GM19397 (cell line): Measurements from ENCODE around the gene FUT7.

Experiments used
- ATAC-seq: cut with Tn5 transposase; IDR thresholded peaks from one replicate; pipeline ENCODE4 v1.9.1; 2021; ENCODE audit warnings: mild to moderate bottlenecking, moderate library complexity; ENCODE audit not compliant: unreplicated experiment

FUT7 gene

DNA sequence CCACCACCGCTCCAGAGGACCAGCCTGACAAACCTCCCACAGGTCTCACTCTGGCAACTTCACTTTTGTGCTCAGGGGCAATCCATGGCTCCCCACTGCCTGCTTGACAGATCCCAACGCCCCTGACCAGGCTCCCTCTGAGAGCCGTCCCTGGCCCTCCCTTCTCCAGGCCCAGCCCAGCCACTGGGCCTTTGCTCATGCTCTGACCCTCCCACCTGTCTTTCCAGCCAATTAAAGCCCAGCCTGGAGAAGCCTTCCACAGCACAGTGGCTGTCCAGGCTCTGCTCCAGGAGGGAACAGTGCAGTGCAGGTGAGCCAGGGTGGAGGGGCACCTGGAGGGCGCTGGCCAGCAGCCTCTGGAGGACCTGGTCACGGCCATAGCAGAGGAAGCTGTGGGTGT, 18.7 kb upstream of the FUT7 start:
- no peak for ATAC-seq

DNA sequence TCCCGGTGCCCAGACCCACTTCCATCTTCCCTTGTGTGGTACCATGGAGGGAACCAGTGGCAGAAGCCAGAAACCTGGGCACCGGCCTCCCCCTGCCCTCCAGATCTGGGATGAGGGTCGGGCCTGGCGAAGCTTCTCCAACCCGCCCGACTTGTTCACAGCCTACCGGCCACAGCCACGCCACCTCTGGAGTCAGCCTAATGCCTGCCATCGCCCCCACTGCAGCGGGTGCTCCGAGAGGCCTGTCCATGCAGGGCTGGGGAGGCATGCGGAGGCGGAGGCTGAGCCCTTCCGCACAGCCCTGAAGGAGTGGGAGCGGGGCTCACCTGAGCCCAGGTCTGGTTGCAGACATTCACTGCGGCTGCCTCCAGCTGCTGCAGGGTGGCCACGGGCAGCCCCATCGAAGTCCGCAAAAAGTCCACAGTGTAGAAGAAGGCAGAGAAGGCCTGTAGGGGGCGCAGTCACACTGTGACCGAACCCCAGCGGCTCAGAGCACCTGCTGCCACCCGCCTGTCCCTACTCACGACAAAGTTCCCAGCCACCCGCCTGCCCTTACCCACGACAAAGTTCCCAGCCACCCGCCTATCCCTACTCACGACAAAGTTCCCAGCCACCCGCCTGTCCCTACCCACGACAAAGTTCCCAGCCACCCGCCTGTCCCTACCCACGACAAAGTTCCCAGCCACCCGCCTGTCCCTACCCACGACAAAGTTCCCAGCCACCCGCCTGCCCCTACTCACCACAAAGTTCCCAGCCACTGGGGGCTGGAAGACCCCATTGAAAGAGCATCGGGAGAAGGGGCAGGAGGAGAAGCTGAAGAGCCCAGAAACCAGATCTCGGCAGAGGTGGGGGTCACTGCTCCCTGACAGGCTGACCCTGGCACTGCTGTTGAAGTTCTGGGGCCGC, 17.9 kb upstream of the FUT7 start:
- ATAC-seq: no peak

GRCh38 chr9:137048655-137049543, 17.0 kb upstream of the FUT7 start:
- ATAC-seq: no peak

DNA sequence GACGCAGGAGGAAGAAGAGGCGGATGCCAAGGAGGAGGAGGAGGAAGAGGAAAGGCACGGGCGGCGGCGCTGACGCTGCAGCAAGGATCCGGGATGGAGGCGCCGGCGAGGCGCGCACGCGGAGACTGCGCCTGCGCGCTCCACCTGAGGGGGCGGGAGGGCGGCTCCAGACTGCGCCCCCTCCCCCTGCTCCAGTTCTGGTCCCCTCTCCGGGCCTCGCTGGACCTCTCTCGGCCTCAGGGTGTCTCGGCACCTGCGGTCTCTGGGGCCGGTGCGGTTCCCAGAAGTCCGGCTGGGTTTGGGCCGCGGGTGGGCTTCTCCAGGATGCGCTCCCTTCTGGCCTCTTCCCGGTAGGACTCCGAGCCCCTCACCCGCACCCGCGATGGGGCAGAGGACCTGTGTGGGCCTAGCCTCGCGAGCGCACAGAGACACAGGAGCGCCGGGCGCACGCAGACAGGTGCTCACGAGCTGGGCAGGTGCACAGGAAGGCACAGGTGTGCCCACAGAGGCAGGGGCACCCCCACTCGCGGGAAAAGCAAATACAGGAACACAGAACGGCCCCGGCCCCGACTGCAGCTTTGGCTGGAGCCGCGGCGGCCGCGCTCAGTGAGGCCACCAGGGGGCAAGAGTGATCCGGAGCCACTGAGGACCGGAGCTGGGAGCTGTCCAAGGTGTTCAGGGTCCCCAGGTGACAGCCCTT, 14.3 kb upstream of the FUT7 start, which contains the start of gene NPDC1:
Gene NPDC1, minus strand, starts transcription at position 90 of the 700 bp plus-strand sequence. CDS start 188 bp downstream, outside the sequence.
- no peak for ATAC-seq

- no peak for ATAC-seq
Observed at GRCh38 chr9:137045294-137046087, 13.6 kb upstream of the FUT7 start.

GRCh38 chr9:137044502-137045177, 12.8 kb upstream of the FUT7 start:
- ATAC-seq: no peak

DNA sequence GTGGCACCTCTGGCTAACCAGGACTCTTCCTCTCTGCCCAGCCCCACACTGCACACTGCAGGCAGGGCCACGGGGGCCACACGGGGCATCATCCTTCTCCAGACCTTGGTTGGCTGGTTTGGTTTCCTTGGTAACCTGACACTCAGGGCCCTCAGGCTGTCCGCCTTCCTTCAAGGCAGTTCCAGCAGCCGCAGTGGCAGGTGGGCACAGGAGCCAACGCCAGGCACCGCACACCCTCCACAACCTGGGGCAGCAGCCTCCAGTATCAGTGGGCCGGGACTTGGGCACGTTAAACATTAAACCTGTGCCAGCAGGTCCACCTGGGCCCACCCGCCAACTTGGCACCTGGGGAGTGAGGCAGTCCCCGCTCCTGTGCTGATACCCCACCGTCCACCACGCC, 12.1 kb upstream of the FUT7 start:
- no peak for ATAC-seq

GRCh38 chr9:137042751-137043727, 11.2 kb upstream of the FUT7 start:
- ATAC-seq: no peak

DNA sequence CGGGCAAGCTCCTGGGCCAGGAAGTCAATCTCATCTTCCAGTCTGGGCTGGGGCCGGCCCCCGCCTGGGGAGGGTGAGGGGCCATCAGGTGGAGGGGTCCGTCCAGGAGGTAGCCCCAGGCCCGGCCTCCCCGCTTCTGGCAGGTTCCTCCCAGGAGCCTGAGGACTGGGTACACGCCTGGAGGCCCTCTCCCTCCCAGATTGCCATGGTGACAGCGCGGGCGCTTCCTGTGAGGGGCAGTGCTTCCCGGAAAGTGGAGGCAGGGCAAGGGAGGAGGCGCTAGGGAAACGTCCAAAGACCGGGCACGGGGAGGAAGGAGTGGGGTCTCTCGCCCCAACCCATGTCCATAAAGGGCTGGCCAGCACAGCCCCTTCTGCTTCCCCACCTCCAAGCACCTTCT, 9.2 kb upstream of the FUT7 start:
- ATAC-seq: no peak

- no peak for ATAC-seq
Observed at GRCh38 chr9:137040568-137040967, 8.7 kb upstream of the FUT7 start.

DNA sequence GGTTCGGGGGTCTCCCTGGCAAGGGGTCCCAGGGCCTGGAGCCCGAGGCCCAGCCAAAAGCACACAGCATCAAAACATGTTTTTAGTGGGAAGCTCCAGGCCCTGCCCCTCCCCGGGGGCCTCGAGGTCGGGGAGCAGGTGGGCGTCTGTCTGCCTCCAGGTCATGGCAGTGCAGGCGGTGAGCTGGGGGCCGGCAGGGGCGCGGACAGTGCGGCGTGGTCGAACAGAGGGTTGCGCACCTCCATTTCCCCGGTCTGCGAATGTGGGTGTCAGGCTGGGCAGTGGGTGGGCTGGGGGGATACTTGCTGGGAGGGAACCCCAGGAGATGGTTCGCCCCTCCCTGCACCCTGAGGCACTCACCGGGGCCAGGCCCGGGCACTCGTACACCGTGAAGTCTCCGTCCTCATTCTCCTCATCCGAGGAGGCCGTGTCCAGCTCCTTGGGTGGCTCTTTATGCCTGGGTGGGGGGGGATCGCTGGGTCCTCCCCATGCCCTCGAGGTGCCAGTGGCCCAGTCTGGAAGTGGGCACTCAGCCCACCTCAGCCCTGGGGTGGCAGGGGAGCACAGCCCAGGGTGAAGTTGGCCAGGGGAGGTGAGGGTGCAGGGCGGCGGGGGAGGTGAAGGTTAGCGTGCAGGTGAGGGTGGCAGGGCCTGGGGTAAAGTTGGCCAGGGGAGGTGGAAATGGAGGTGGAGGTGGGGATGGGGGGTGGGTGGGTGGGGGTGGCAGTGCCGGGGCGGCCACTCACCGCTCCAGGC, 7.9 kb upstream of the FUT7 start:
- no peak for ATAC-seq

DNA sequence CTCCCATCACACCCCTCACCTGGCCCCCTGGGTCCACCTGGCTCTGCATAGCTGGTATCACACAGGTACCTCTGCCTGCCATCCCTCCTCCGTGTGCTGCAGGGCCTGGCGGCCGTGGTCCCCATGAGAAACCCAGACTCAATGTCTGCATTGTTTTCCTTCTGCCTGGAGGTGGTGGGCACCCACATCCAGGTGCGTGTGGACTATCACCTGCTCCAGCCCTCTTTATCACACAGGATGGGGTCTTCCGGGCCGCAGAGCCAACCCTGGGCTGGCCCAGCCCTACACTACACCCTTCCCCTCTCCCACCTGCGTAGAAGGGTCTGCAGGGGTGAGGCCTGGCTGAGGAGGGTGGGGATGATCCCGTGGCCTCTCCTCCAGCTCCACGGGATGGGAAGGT, 7.0 kb upstream of the FUT7 start:
- ATAC-seq: no peak

DNA sequence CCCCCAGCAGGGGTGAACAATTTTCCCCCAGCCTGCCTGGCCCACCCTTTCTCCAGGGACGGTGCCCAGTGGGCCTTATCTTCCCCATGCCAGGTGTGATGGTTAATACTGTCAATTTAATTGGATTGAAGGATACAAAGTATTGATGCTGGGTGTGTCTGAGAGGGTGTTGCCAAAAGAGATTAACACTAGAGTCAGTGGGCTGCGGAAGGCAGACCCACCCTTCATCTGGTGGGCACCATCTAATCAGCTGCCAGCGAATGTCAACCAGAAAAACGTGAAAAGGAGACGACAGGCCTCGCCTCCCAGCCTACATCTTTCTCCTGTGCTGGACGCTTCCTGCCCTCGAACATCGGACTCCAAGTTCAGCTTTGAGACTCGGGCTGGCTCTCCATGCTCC, 5.6 kb upstream of the FUT7 start:
- ATAC-seq: no peak

- ATAC-seq: no peak
Observed at GRCh38 chr9:137037035-137037434, 5.1 kb upstream of the FUT7 start.

DNA sequence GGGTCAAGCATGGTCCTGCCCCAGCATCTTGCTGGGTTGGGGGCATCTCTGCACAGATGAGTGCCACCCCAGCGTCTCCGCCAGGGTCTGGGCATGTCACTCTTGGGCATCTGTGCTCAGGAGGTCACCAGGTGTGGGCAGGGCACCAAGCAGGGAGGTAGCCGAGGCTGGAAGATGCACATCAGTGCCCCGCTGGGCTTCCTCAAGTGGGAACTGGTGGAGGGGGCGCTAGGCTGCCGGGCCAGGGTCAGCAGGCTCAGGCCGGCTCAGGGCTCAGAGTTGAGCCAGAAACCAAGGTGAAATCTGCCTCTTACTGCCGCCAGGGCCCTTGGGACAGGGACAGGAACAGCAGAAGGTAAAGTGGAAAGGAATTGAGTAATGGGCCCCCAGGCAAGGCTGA, 4.0 kb upstream of the FUT7 start:
- no peak for ATAC-seq

- ATAC-seq: no peak
Observed at GRCh38 chr9:137035507-137035834, 3.6 kb upstream of the FUT7 start.

GRCh38 chr9:137034709-137035506, 3.0 kb upstream of the FUT7 start:
- ATAC-seq: peak; percentile 48
